ENCODE measurements around the gene PTPRO.

Gene PTPRO

GRCh38 chr12:15350643-15351042 is 28.3 kb downstream of the PTPRO start:
- no peak for DNase-seq (ENCODE audit: low read depth)

GRCh38 chr12:15355766-15356165 is 33.5 kb downstream of the PTPRO start:
- no peak for DNase-seq (ENCODE audit: low read depth)

- DNase-seq (ENCODE audit: low read depth), result no peak
Measured at GRCh38 chr12:15356951-15357364, 34.6 kb downstream of the PTPRO start.

- no peak for DNase-seq (ENCODE audit: low read depth)
Measured at GRCh38 chr12:15364221-15365160, 42.2 kb downstream of the PTPRO start.

GRCh38 chr12:15368812-15369211 is 46.5 kb downstream of the PTPRO start:
- no peak for DNase-seq (ENCODE audit: low read depth)

DNA sequence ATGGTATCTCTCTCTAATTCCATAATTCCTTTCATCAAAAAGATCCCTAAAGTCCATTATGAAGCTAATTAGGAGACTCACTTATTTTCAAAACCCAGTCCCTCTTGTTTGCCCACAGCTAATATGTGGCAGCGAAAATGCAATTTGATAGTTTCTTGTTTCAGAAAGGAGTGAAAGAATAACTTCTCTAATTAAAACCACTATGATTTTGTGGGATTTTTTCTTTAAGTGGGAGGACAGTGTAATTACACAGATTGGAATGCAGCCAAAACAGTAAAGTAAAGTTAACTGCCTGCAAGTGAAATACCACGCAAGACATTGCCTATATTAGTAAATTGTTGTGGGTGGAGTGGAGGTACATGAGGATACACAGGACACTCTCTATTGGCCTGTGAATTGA is 50.0 kb downstream of the PTPRO start:
- no peak for DNase-seq (ENCODE audit: low read depth)

GRCh38 chr12:15387772-15388171 is 65.5 kb downstream of the PTPRO start:
- DNase-seq (ENCODE audit: low read depth), result no peak

GRCh38 chr12:15389561-15389960 is 67.3 kb downstream of the PTPRO start:
- DNase-seq (ENCODE audit: low read depth), result no peak

DNA sequence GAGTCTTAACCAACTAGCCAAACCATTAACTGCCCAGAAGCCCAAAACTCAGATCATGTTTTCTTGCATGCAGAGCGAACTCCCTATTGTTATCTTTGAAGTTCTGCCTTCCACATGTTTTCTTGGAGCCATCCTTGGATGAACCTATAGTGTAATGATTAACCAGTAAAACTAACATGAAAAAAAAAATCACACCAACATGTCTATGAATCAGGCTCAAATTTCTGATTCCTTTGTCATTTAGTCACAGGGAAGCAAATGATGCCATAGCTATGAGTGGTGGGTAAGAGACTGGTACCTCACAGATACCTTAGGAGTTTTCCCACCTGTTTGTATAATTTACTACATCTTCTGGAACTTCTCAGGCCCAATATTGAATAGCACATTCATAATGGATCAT is 70.7 kb downstream of the PTPRO start:
- no peak for DNase-seq (ENCODE audit: low read depth)

- no peak for DNase-seq (ENCODE audit: low read depth)
Measured at GRCh38 chr12:15393995-15394394, 71.7 kb downstream of the PTPRO start.

GRCh38 chr12:15404485-15404884 is 82.2 kb downstream of the PTPRO start:
- DNase-seq (ENCODE audit: low read depth), result no peak

DNA sequence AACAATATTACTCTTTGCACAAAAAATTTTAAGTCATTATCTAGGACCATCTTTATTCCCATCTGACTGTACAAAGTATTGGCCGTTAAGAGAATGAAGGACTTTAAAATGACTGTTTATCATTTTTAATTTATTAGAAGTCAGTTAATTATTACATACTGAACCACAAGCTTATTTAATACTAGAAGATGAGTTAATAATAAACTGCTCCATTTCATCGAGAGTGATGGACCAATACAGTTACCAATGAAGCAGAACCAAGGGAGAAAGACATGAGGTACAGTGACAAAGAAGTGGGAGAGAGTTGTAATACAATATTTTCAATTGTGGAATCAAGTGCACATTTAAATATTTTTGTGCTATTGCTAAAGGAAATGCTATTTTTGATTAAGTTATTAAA is 83.3 kb downstream of the PTPRO start:
- DNase-seq (ENCODE audit: low read depth), result no peak

GRCh38 chr12:15407025-15407424 is 84.7 kb downstream of the PTPRO start:
- DNase-seq (ENCODE audit: low read depth), result no peak

GRCh38 chr12:15411842-15412241 is 89.5 kb downstream of the PTPRO start:
- no peak for DNase-seq (ENCODE audit: low read depth)

DNA sequence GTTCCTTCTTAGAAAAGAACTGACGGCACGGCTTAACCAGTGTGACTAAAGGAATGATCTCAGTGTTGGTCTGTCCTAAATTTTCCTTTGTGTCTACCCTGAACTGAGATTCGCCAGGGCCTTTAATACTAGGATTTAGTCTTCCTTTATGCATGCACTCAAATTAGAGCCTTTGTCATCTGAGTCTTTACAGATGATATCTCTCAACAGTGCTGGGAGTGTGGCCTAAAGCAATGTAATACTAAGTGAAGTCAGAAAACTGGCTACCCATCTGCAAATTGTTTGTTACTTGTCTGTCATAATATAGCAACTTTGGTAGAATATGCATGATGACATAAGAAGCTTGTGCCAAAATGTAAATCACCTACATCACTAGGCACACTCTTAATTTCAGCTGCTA is 95.4 kb downstream of the PTPRO start:
- no peak for DNase-seq (ENCODE audit: low read depth)

- no peak for DNase-seq (ENCODE audit: low read depth)
Measured at GRCh38 chr12:15423629-15424028, 101.3 kb downstream of the PTPRO start.

GRCh38 chr12:15427913-15428312 is 105.6 kb downstream of the PTPRO start:
- DNase-seq (ENCODE audit: low read depth), result no peak

DNA sequence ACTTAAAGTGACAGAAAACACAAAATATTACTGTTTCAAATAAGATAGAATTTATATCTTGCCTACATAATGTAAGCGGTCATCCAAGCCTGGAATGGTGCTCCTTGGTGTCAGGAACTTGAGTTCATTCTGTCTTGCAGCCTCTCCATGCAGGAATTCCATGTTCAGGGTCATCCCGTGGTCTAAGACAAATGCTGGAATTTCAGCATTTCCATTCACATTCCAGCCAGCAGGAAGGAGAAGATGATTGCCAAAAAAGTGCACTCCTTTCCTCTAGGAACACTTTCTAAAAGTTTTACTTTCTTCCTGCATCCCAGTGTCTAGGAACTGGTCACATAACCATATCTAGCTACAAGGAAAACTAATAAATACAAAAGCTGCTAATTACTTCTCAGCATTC is 106.3 kb downstream of the PTPRO start:
- no peak for DNase-seq (ENCODE audit: low read depth)

GRCh38 chr12:15429262-15429661 is 107.0 kb downstream of the PTPRO start:
- no peak for DNase-seq (ENCODE audit: low read depth)

GRCh38 chr12:15435597-15435996 is 113.3 kb downstream of the PTPRO start:
- DNase-seq (ENCODE audit: low read depth), result no peak

DNA sequence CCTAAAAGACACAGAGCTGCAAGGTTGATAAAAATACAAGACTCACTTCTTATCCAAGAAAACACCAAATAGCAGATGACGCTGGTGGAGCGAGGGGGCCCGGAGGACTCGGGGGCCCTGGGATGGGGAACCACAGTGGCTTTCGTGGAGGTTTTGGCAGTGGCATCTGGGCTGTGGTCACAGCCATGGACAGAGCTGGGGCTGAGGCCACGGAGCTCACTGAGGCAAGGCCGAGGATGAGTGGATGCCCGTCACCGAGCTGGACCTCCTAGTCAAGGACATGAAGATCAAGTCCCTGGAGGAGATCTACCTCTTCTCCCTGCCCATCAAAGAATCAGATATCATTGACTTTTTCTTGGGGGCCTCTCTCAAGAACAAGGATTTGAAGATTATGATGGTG is 117.2 kb downstream of the PTPRO start:
- DNase-seq (ENCODE audit: low read depth), result no peak

GRCh38 chr12:15443050-15443449 is 120.7 kb downstream of the PTPRO start:
- no peak for DNase-seq (ENCODE audit: low read depth)

GRCh38 chr12:15443611-15444010 is 121.3 kb downstream of the PTPRO start:
- no peak for DNase-seq (ENCODE audit: low read depth)

- DNase-seq (ENCODE audit: low read depth), result no peak
Measured at GRCh38 chr12:15444523-15444922, 122.2 kb downstream of the PTPRO start.

Data from stimulated activated CD8-positive, alpha-beta memory T cell treated with anti-CD3 and anti-CD28 coated beads, Interleukin-15, amount 100 ng/mL, for 1 hour (primary cell).